GM10847 (cell line): ENCODE results near the gene IL1RAPL2.

Source experiments
- POLR2A ChIP-seq: IDR thresholded peaks from 2 replicates; pipeline ENCODE4 v1.6.1; 2011; ENCODE audit not compliant: insufficient read length; ENCODE audit errors: extremely low read depth

Gene IL1RAPL2

DNA sequence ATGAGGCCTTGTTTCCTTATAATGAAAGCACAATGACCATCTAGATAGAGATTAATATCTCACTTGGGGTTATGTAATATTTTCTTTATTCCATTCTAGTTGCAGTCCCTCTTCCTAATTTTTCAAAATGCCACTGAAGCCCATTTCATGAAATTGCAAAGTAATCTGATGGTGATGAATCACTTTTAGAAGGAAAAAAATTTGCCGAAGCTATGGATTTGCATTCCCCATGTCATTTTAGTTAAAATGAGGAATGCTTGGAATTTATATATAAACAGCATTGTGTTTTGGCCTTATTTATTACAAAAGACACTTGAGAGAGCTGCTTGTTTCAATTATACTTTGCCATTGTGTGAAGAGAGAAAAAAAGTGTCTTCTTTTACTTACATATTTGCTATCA, 896.2 kb downstream of the IL1RAPL2 start:
- no peak for TF ChIP-seq POLR2A

- no peak for TF ChIP-seq POLR2A
These were observed 897.5 kb downstream of the IL1RAPL2 start for GRCh38 chrX:105463473-105463872.

- no peak for TF ChIP-seq POLR2A
These were observed 898.6 kb downstream of the IL1RAPL2 start for GRCh38 chrX:105464618-105465017.

GRCh38 chrX:105468741-105469140, 902.7 kb downstream of the IL1RAPL2 start:
- no peak for TF ChIP-seq POLR2A

GRCh38 chrX:105471597-105471996, 905.6 kb downstream of the IL1RAPL2 start:
- no peak for TF ChIP-seq POLR2A

GRCh38 chrX:105475801-105476200, 909.8 kb downstream of the IL1RAPL2 start:
- no peak for TF ChIP-seq POLR2A

GRCh38 chrX:105477351-105477750, 911.4 kb downstream of the IL1RAPL2 start:
- no peak for TF ChIP-seq POLR2A

DNA sequence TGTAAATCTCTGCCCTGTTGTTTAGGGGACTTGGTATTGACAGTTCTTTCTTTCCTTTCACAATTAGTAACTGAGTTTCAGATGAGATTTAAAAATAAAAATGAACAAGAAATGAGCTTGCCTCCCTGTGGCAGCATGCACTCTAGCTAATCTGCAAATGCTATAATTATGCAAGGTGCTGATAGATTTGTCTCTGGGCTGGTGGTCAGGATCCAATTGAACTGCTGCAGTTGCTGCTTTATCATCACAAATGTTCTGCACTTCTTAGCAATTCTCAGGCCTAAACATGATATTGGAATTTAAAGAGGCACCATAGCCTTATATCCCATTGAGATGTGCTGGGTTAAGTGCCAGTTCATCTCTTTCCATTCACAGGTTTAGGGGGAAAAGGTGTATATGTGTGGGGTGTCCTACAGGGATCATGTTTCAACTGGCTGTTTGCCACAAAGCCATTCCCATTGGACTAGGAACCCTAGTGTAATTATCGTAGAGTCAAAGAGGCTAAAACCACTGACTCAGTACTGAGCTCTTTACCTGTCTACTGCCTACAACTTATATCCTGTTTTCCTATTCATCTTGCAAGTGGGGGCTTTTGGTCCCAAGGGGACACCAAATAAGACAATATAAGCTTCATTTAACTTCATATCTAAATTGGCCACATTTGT, 914.8 kb downstream of the IL1RAPL2 start:
- TF ChIP-seq POLR2A, result no peak

- TF ChIP-seq POLR2A, result no peak
These were observed 917.0 kb downstream of the IL1RAPL2 start for GRCh38 chrX:105483011-105483410.

DNA sequence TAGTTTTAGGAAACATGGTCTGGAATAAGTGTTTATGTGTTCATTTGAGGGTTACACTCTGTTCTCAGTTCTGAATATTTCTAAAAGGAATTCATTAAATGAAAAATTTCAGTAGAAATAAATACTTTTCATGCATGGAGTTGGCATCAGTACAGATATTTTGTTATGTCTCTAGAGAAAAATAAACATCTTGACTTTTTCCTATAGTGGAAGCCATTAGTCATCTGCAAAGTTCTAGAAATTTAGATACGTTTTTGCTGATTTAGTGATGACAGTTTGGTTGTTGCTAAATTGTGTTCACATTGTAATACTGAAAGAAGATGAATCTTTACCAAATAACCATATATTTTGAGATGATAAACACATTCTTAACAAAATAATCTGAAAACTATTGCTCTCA, 922.7 kb downstream of the IL1RAPL2 start:
- TF ChIP-seq POLR2A, result no peak

- TF ChIP-seq POLR2A, result no peak
These were observed 929.4 kb downstream of the IL1RAPL2 start for GRCh38 chrX:105495376-105495775.

DNA sequence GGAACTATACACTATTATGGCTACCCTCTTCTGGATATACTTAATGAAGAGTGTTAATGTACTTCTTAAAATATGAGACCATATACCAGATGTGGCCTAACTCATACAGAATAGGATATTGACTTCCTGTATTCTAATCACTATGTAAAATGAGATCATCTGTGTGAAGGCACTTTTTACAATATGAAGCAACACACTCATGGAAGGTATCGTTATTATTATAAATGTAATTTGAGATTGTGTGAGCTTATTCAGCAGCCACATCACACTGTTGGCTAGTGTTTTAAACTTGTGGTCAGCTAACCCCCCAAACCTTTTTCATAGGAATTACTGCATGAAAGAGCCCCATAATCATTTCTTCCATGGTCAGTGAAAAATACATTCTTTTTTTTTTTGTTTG, 936.3 kb downstream of the IL1RAPL2 start:
- TF ChIP-seq POLR2A, result no peak

GRCh38 chrX:105515561-105515960, 949.6 kb downstream of the IL1RAPL2 start:
- no peak for TF ChIP-seq POLR2A

DNA sequence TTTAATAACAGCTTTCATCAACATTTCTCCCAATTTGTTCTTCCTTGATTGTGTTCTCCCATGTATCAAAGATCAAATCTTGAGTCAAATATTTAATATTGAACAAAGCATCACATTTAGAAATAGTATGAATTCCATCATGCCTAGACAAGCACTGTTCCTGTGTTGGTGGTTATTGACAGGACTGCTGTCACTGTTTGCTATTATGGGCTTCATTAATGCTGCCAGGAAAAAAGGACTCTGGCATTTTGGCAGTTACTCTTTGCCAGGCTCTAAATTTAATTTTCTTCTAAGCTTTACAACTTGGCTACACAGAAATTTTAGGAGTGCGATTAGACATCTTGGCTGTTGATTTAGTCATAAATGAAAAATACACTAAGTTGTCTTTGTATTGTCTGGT, 960.4 kb downstream of the IL1RAPL2 start:
- no peak for TF ChIP-seq POLR2A

GRCh38 chrX:105527759-105528158, 961.8 kb downstream of the IL1RAPL2 start:
- TF ChIP-seq POLR2A, result no peak

GRCh38 chrX:105533951-105534350, 968.0 kb downstream of the IL1RAPL2 start:
- no peak for TF ChIP-seq POLR2A

GRCh38 chrX:105543283-105543682, 977.3 kb downstream of the IL1RAPL2 start:
- no peak for TF ChIP-seq POLR2A
